OCI-LY7 (cell line): ENCODE results near the gene SLC25A13. TPM values are rescaled to one million over a fixed set of nuclear protein-coding genes. Genes with fewer than 3 reads are reported as not detected.
"Not testable (repeated sequence)": the region's sequence is repeated elsewhere in the genome, so short reads cannot be mapped to it uniquely, and the experiment has no call there.

Source experiments
- BruUV-seq: library from RNA; stranded (reverse); fragments of 400-500 nt; replicated peaks from 2 replicates; lab custom pipeline; 2021; lab: Mats Ljungman, UMichigan
- CTCF ChIA-PET: fragments of 300-600 bp; sonication (Branson Sonifier 250); formaldehyde crosslinking; loops from one replicate; lab custom pipeline; 2022; ENCODE audit warnings: antibody characterized with exemption; ENCODE audit not compliant: unreplicated experiment; lab: Charles Lee
- POLR2A ChIA-PET: fragments of 300-600 bp; sonication (Branson Sonifier 250); formaldehyde crosslinking; loops from one replicate; lab custom pipeline; 2022; ENCODE audit warnings: antibody characterized with exemption; lab: Charles Lee
- DNase-seq: peaks from one replicate; pipeline ENCODE4 v3.0.0-alpha.2; 2015; ENCODE audit warnings: low spot score
- H2AFZ ChIP-seq: fragments of 200-600 bp; sonication (generic), shearing (Covaris generic); 2 replicates; pipeline ENCODE4 v1.6.1; 2014; ENCODE audit warnings: mild to moderate bottlenecking, antibody characterized with exemption, low read length, moderate library complexity
- H3K27ac ChIP-seq: fragments of 200-600 bp; sonication (generic); 2 replicates; pipeline ENCODE4 v1.5.1; 2014; ENCODE audit warnings: mixed run types, low read depth, mild to moderate bottlenecking, moderate library complexity, low read length, inconsistent platforms; ENCODE audit not compliant: poor library complexity, severe bottlenecking
- H3K36me3 ChIP-seq: fragments of 200-600 bp; sonication (generic); 2 replicates; pipeline ENCODE4 v1.6.1; 2014; ENCODE audit warnings: mild to moderate bottlenecking, antibody characterized with exemption, low read length, moderate library complexity, mixed read lengths; ENCODE audit not compliant: insufficient read depth
- H3K4me1 ChIP-seq: fragments of 200-600 bp; sonication (generic); 2 replicates; pipeline ENCODE4 v1.5.1; 2014; ENCODE audit warnings: mild to moderate bottlenecking, low read length; ENCODE audit not compliant: insufficient read depth, poor library complexity, severe bottlenecking
- H3K4me2 ChIP-seq: fragments of 200-600 bp; sonication (generic); 2 replicates; pipeline ENCODE4 v1.6.1; 2014; ENCODE audit warnings: mild to moderate bottlenecking, low read length
- H3K4me3 ChIP-seq: fragments of 200-600 bp; sonication (generic); 2 replicates; pipeline ENCODE4 v1.5.1; 2014; ENCODE audit warnings: mild to moderate bottlenecking, low read depth, low read length; ENCODE audit not compliant: poor library complexity, severe bottlenecking
- H3K79me2 ChIP-seq: fragments of 200-600 bp; sonication (generic); 2 replicates; pipeline ENCODE4 v1.6.1; 2016; ENCODE audit warnings: low read depth, mild to moderate bottlenecking, low read length, moderate library complexity, mixed read lengths; ENCODE audit not compliant: insufficient read depth
- H3K9me2 ChIP-seq: fragments of 200-600 bp; sonication (generic); 2 replicates; pipeline ENCODE4 v1.6.1; 2016; ENCODE audit warnings: mild to moderate bottlenecking, low read length, mixed read lengths; ENCODE audit not compliant: insufficient read depth
- H3K9me3 ChIP-seq: fragments of 200-600 bp; sonication (generic); 2 replicates; pipeline ENCODE4 v1.6.1; 2014; ENCODE audit warnings: mild to moderate bottlenecking, mixed run types, low read length, mixed read lengths
- H4K20me1 ChIP-seq: fragments of 200-600 bp; sonication (generic); 2 replicates; pipeline ENCODE4 v1.6.1; 2014; ENCODE audit warnings: mild to moderate bottlenecking, antibody characterized with exemption, low read length, moderate library complexity, mixed read lengths; ENCODE audit not compliant: insufficient read depth
- CTCF ChIP-seq: fragments of 200-600 bp; sonication (generic); conservative IDR thresholded peaks from 2 replicates; pipeline ENCODE4 v1.5.1; 2014; ENCODE audit warnings: mild to moderate bottlenecking, antibody characterized with exemption, low read length, moderate library complexity, mixed read lengths
- EZH2phosphoT487 ChIP-seq: fragments of 200-600 bp; sonication (generic); IDR thresholded peaks from 2 replicates; pipeline ENCODE4 v1.6.1; 2018; ENCODE audit warnings: low read depth, borderline replicate concordance, mild to moderate bottlenecking, mixed run types, antibody characterized with exemption, low read length, moderate library complexity, mixed read lengths
- intact Hi-C: fragments of 100-400 bp; cut with micrococcal nuclease; formaldehyde crosslinking; loops from one replicate; pipeline ENCODE4 v1.10.0; 2022; ENCODE audit not compliant: unreplicated experiment
- total RNA-seq, 2 experiments: library from RNA; depleted of rRNA in 1 of 2; stranded (reverse); fragments of >200 nt in 1 of 2; shearing (Covaris generic) in 1 of 2; gene quantifications; 2 replicates each; pipeline ENCODE4 v1.2.3, GENCODE V29; 2014 to 2022

Gene SLC25A13
- total RNA-seq, 2 experiments from 2014 or later = 0.63 TPM; not detected in 1

GRCh38 chr7:96359876-96360275 lies 38.0 kb upstream of the SLC25A13 start:
- no TSS peak for BruUV-seq
- H3K9me3 ChIP-seq = no peaks in the 10 kb centered on the region
- H3K36me3 ChIP-seq = no peaks in the 10 kb centered on the region
- no peaks in the 10 kb centered on the region for H3K9me2 ChIP-seq
- no peak overlapping the region for H3K27ac ChIP-seq
- H2AFZ ChIP-seq = no peak overlapping the region
- H3K4me1 ChIP-seq = no peaks in the 10 kb centered on the region
- ChIA-PET CTCF (no interaction called here), POLR2A (no interaction called here)
- intact Hi-C loops = no loop called here
- no peak overlapping the region for H3K4me2 ChIP-seq
- no peaks in the 10 kb centered on the region for H3K79me2 ChIP-seq
- no peak overlapping the region for H3K4me3 ChIP-seq
- no peak for DNase-seq
- H4K20me1 ChIP-seq = no peaks in the 10 kb centered on the region
- TF ChIP-seq CTCF (no peak), EZH2phosphoT487 (no peak)

GRCh38 chr7:96358236-96358971 lies 36.5 kb upstream of the SLC25A13 start:
- CTCF ChIA-PET, DNase-seq, H3K4me3 ChIP-seq, H4K20me1 ChIP-seq, H3K9me2 ChIP-seq, H3K36me3 ChIP-seq, BruUV-seq, H3K4me2 ChIP-seq, H3K79me2 ChIP-seq, H3K27ac ChIP-seq, H3K4me1 ChIP-seq, intact Hi-C loops, H3K9me3 ChIP-seq, H2AFZ ChIP-seq, POLR2A ChIA-PET: not testable (repeated sequence)

DNA sequence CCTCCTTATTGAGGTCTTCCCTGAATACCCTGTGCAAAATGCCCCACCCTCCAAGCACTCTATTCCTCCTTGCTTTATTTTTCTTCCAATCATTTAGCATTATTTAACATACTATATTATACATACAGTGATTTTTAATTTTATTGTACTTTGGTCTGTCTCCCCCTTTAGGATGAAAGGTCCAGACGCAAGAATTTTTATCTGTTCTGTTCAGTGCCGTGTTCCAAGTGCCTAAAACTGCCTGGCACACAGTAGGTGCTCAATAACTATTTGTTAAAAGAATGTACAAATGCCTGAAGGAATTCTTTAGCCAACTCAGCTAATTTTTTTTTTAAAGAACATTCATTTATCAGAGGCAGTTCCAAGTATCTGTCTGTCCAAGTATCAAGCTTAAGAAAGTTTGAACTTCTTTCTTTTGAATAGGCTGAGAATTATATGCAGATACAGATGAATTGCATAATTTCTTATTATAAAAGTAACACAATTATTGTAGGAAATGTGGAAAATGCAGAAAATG lies 34.1 kb upstream of the SLC25A13 start:
- Histone ChIP-seq H2AFZ (no peak overlapping the region), H3K79me2 (no peaks in the 10 kb centered on the region), H3K4me1 (no peaks in the 10 kb centered on the region), H4K20me1 (no peaks in the 10 kb centered on the region), H3K36me3 (no peaks in the 10 kb centered on the region), H3K4me3 (no peak overlapping the region), H3K4me2 (no peak overlapping the region), H3K27ac (no peak overlapping the region), H3K9me3 (no peaks in the 10 kb centered on the region), H3K9me2 (no peaks in the 10 kb centered on the region)
- no TSS peak for BruUV-seq
- intact Hi-C loops = no loop called here
- ChIA-PET POLR2A (no interaction called here), CTCF (no interaction called here)
- DNase-seq = no peak
- TF ChIP-seq CTCF = no peak
- no peak for TF ChIP-seq EZH2phosphoT487
